Glutamatergic neuron (in vitro differentiated cells): ENCODE data around the gene CADM3. TPM values are rescaled to one million over a fixed set of nuclear protein-coding genes. Genes with fewer than 3 reads are reported as not detected.
A peak's percentile ranks its signal among the peaks of the same experiment; 100 is the strongest.

Experiments used
- DNase-seq: peaks from one replicate; pipeline ENCODE4 v3.0.0; 2022
- H3K27ac Mint-ChIP-seq: one replicate; pipeline ENCODE4 v1.8.0; 2020; ENCODE audit warnings: mild to moderate bottlenecking, mixed read lengths, inconsistent platforms; ENCODE audit not compliant: unreplicated experiment
- H3K27me3 Mint-ChIP-seq: one replicate; pipeline ENCODE4 v1.8.0; 2020; ENCODE audit warnings: mild to moderate bottlenecking, moderate library complexity, mixed read lengths, inconsistent platforms; ENCODE audit not compliant: unreplicated experiment
- H3K36me3 Mint-ChIP-seq: one replicate; pipeline ENCODE4 v1.8.0; 2020; ENCODE audit warnings: mild to moderate bottlenecking, mixed read lengths, inconsistent platforms; ENCODE audit not compliant: unreplicated experiment
- H3K4me1 Mint-ChIP-seq: one replicate; pipeline ENCODE4 v1.8.0; 2020; ENCODE audit warnings: mild to moderate bottlenecking, low read depth, mixed read lengths, inconsistent platforms; ENCODE audit not compliant: unreplicated experiment
- H3K4me3 Mint-ChIP-seq: one replicate; pipeline ENCODE4 v1.8.0; 2020; ENCODE audit warnings: mild to moderate bottlenecking, mixed read lengths, inconsistent platforms; ENCODE audit not compliant: unreplicated experiment
- H3K9me3 Mint-ChIP-seq: one replicate; pipeline ENCODE4 v1.8.0; 2020; ENCODE audit warnings: mild to moderate bottlenecking, moderate library complexity, mixed read lengths, inconsistent platforms; ENCODE audit not compliant: unreplicated experiment
- CTCF ChIP-seq: fragments of 200-600 bp; sonication (generic); IDR thresholded peaks from one replicate; pipeline ENCODE4 v1.5.0; 2021; ENCODE audit not compliant: partially characterized antibody, unreplicated experiment
- total RNA-seq: library from RNA; stranded (reverse); fragmentation: NEBNext Ultra II Directional; extraction: Animal tissue kit (Norgen Biotek cat#: 25700); gene quantifications from one replicate; pipeline ENCODE4 v1.2.1, GENCODE V29; 2021; ENCODE audit not compliant: unreplicated experiment

CADM3 gene
- total RNA-seq, 1 donor from 2014 or later: 165 TPM

DNA sequence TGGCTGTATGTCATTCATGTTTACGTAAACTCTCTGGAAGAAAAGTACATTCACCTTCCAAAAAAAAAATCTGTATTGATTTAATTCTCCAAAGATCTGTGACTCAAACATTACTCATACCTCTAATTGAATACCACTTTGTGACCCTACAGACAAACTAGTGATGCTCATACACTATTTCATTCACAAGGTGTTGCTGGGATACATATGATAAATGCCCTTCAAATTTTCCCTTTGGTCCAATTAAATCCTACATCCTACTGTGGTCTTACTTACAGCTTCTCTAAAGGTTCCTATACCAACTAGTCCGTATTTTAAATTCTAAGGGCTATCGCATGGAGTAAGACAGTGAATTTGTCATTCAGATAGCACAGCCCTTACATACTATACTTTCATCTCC, 26.8 kb upstream of the CADM3 start:
- Mint-ChIP-seq H3K27me3 (peaks cover 4% of the 10 kb centered on the region), H3K36me3 (no peaks in the 10 kb centered on the region), H3K27ac (no peak overlapping the region), H3K4me1 (peaks cover 5% of the 10 kb centered on the region), H3K9me3 (peaks cover 2% of the 10 kb centered on the region), H3K4me3 (no peak overlapping the region)
- no peak for DNase-seq
- no peak for TF ChIP-seq CTCF

GRCh38 chr1:159146980-159147379, 24.4 kb upstream of the CADM3 start:
- no peak overlapping the region for H3K27ac Mint-ChIP-seq
- no peak for TF ChIP-seq CTCF
- no peak overlapping the region for H3K4me3 Mint-ChIP-seq
- peaks cover 4% of the 10 kb centered on the region for H3K36me3 Mint-ChIP-seq
- peaks cover 4% of the 10 kb centered on the region for H3K9me3 Mint-ChIP-seq
- DNase-seq: no peak
- H3K27me3 Mint-ChIP-seq: peaks cover 1% of the 10 kb centered on the region
- H3K4me1 Mint-ChIP-seq: no peaks in the 10 kb centered on the region

GRCh38 chr1:159152031-159152430, 19.4 kb upstream of the CADM3 start:
- TF ChIP-seq CTCF: no peak
- Mint-ChIP-seq H3K36me3 (peaks cover 8% of the 10 kb centered on the region), H3K9me3 (peaks cover 10% of the 10 kb centered on the region), H3K27ac (no peak overlapping the region), H3K4me3 (no peak overlapping the region), H3K4me1 (peaks cover 7% of the 10 kb centered on the region), H3K27me3 (peaks cover 3% of the 10 kb centered on the region)
- no peak for DNase-seq

DNA sequence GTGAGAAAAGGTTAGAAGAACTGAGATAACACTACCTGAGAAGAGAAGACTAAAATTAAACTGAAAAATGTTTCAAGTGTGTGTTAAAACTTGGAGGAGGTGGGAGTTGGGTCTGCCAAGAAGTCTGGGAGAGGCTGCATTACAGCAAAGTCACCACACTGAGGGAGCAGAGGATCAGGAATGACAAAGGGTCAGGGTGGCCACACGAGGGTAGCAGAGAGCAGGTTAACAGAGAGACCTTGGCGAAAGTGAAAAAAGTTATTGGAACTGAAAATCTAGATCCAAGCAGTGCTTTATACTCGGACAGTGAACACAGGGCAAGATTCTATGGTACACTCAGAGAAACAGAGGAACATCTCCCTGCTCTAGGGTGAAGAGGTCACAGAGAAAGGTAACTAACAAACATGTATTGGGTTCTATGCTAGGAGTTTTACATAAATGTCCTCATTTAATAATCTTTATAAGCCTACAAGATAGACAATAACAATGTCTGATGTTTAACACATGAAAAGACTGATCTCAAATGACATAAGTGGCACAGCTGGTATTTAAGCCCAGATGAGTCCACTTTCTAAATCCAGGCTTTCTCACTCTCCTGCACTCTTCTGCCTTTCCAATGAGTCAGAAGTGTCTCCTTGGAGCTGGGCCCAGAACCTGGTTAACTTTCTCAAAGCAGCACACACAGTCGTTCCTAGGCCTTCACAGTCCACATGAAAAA, 10.3 kb upstream of the CADM3 start:
- peaks cover 4% of the 10 kb centered on the region for H3K27me3 Mint-ChIP-seq
- H3K4me3 Mint-ChIP-seq: peak overlapping the region; percentile 26
- H3K4me1 Mint-ChIP-seq: peaks cover 12% of the 10 kb centered on the region
- H3K27ac Mint-ChIP-seq: no peak overlapping the region
- TF ChIP-seq CTCF: peak; percentile 86
- peaks cover 5% of the 10 kb centered on the region for H3K36me3 Mint-ChIP-seq
- H3K9me3 Mint-ChIP-seq: peaks cover 5% of the 10 kb centered on the region
- DNase-seq: peak; percentile 80

GRCh38 chr1:159161719-159162026, 9.7 kb upstream of the CADM3 start:
- no peak for TF ChIP-seq CTCF
- peaks cover 12% of the 10 kb centered on the region for H3K4me1 Mint-ChIP-seq
- H3K27me3 Mint-ChIP-seq: peaks cover 4% of the 10 kb centered on the region
- peaks cover 4% of the 10 kb centered on the region for H3K9me3 Mint-ChIP-seq
- DNase-seq: no peak
- H3K27ac Mint-ChIP-seq: no peak overlapping the region
- H3K36me3 Mint-ChIP-seq: peaks cover 5% of the 10 kb centered on the region
- no peak overlapping the region for H3K4me3 Mint-ChIP-seq
